GM12864 (cell line): Measurements from ENCODE around the gene C5AR1.
A peak's percentile ranks its signal among the peaks of the same experiment; 100 is the strongest.

Experiments
- DNase-seq: peaks from one replicate; pipeline ENCODE4 v3.0.0-alpha.2; 2011; ENCODE audit warnings: low read depth
- H3K4me3 ChIP-seq: 2 replicates; pipeline ENCODE4 v1.5.1; 2011; ENCODE audit warnings: mild to moderate bottlenecking, low read depth, low read length, control low read depth
- TF ChIP-seq, protein P1 (sequence below): IDR thresholded peaks from 2 replicates; pipeline ENCODE4 v1.5.1; 2011; ENCODE audit warnings: low read depth, mild to moderate bottlenecking, moderate library complexity, low read length, control low read depth, inconsistent platforms; ENCODE audit errors: missing control alignments

C5AR1 gene

GRCh38 chr19:47348819-47349795 is 39.4 kb downstream of the C5AR1 start, which contains the start of gene DHX34:
TSS of gene DHX34 (plus strand) at chr19:47349315. CDS start at chr19:47353031, 3,716 bp downstream.
- peak within 1 kb of the TSS; percentile 70 for H3K4me3 ChIP-seq
- peak; percentile 96 for DNase-seq
- TF ChIP-seq, protein P1, sequence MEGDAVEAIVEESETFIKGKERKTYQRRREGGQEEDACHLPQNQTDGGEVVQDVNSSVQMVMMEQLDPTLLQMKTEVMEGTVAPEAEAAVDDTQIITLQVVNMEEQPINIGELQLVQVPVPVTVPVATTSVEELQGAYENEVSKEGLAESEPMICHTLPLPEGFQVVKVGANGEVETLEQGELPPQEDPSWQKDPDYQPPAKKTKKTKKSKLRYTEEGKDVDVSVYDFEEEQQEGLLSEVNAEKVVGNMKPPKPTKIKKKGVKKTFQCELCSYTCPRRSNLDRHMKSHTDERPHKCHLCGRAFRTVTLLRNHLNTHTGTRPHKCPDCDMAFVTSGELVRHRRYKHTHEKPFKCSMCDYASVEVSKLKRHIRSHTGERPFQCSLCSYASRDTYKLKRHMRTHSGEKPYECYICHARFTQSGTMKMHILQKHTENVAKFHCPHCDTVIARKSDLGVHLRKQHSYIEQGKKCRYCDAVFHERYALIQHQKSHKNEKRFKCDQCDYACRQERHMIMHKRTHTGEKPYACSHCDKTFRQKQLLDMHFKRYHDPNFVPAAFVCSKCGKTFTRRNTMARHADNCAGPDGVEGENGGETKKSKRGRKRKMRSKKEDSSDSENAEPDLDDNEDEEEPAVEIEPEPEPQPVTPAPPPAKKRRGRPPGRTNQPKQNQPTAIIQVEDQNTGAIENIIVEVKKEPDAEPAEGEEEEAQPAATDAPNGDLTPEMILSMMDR, result peak; percentile 93

GRCh38 chr19:47350630-47351029 is 41.0 kb downstream of the C5AR1 start:
- no peak overlapping the region for H3K4me3 ChIP-seq
- DNase-seq, result no peak

GRCh38 chr19:47351548-47351947 is 41.9 kb downstream of the C5AR1 start:
- TF ChIP-seq, protein P1, result no peak
- no peak overlapping the region for H3K4me3 ChIP-seq
- no peak for DNase-seq

More at GRCh38 chr19:47350630-47351029, 41.0 kb downstream of the C5AR1 start:
- TF ChIP-seq, protein P1, result no peak

DNA sequence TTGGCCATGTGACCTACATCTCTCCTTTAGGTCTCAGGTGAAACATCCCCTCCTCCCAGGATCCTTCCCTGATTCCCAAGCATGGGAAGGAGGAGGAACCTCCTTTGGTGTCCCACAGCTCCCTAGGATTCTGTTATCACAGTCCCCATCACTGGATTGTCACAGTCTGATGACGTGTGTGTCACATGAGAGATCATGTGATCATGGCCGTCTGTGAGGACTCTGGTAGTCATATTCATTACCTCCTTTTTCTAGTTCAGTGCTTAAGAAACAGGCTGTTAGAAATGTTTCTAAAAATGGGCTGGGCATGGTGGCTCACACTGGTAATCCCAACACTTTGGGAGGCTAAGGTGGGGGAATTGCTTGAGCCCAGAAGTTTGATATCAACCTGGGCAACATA is 42.4 kb downstream of the C5AR1 start:
- TF ChIP-seq, protein P1, result no peak
- no peak for DNase-seq
- no peak overlapping the region for H3K4me3 ChIP-seq

- H3K4me3 ChIP-seq, result no peak overlapping the region
- TF ChIP-seq, protein P1, result no peak
- DNase-seq, result no peak
Observed at GRCh38 chr19:47353307-47353712, 43.6 kb downstream of the C5AR1 start.

DNA sequence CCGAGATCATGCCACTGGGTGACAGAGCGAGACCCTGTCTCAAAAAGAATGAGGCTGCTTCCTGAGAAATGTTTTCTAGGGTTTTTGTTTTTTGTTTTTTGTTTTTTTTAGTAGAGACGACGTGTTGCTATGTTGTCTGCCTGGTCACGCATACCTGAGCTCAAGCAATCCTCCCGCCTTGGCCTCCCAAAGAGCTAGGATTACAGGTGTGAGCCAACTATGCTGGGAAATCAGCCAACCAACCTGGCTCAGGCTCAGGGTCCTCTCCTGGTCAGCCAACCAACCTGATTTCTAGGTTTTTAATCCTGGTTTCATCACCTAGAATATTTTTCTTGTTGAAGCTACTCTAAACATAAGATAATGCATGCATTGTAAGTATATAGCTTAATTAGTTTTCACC is 47.2 kb downstream of the C5AR1 start:
- TF ChIP-seq, protein P1, result no peak
- H3K4me3 ChIP-seq, result no peak overlapping the region
- no peak for DNase-seq
